ENCODE results near the gene NRXN3. TPM values are rescaled to one million over a fixed set of nuclear protein-coding genes. Genes with fewer than 3 reads are reported as not detected.

The NRXN3 gene
- total RNA-seq, 1 donor from 2014 or later: 35.6 TPM

DNA sequence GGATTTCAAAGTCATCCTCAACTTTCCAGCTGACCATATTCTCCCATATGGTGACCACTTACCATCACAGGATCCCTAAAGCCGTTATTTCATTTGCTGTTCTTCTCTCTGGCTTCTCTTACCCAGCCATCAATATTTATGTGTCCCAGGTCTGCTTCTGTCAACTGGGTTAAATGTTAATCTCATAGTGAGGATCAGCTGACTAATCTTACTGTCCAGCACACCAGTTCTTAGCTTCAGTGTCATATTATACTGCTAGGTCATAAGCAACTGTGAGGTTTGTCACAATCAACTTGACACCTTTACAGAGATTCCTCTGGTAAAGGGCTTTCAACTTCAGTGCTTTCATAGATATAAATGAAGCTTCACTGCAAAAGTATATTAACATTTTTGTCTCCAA lies 1746.7 kb downstream of the NRXN3 start:
- DNase-seq: no peak

Small RNA genes within 50 kb of the gene (small RNA-seq; reads per million reads assigned to genes)
- gene RNA5SP388: not detected
